ENCODE measurements around the gene TLN1.

Gene TLN1

DNA sequence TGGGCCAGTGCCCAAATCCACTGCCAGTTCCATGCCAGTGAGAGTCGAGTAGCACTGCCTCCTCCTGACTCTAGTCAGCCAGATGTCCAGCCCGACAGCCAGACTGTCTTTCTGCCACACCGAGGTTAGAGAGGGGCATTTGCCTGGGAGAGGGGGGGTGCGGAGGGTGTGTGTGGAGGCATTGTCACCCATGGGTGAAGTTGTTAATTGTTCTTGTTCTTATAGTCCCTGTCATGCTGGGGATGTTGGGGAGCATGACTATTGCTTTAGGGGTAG, 18.2 kb upstream of the TLN1 start:
- DNase-seq (ENCODE audit: low read depth), result no peak

DNA sequence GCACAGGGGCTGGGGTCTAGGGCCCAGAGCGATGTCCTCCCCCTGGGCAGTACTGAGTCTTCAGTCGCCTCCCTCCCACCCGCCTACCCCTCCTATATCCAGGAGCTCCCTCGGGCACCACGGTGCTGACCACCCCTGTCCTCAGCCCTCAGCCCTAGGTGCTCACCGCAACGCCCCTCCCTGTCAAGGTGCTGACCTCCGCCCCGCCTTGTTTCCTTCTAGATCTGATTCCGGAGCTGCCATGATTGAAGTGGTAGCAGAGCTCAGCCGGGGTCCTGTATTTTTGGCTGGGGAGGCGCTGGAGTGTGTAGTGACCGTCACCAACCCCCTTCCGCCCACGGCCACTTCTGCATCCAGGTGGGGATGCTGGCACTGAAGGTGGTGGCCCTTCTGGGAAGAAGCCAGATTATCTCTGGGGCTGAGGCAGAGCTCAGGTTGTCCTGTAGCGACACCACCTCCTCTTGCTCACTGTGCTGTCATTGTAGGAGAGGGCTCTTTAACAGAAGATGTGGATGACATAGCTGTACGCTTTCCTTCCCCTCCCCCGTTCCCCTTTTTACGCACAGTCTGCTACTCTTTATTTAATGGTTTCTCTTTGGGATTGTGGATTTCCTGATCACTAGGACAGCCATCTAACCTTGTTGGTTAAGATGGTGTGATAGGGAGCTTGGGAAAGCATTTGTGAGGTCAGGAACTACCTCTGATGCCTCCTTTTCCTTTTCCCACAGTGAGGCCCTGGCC, 17.7 kb upstream of the TLN1 start:
- DNase-seq (ENCODE audit: low read depth), result peak; percentile 22

DNA sequence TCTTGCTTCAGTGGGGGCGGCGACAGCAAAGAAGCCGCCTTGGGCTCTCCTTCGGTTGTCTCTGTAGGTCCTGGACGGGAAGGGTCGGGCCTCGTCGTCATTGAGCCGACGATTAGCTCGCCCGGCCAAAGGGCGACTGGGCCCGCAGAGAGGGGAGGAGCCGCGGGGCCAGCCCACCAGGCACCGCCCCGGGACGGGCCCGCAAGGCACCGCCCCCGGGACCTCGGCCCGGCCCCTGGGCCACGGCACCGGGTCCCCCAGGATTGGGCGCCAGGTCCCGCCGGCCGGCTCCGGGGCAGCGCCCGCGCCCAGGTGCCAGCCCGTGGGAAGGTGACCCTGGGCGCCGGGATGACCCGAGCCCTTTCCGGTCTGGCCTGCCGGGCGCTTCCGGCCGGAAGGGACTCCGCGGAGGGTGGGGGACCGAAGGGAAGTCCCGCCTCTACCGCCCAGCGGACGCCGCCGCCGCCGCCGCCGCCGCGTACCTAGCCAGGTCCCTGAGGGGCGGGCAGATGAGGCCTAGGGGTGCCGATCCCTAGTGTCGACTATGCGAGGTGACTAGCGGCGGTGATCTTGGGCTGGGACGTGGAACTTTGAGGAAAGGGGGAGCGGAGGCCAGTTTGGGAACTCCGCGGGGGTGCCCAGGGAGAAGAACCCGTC, 17.0 kb upstream of the TLN1 start, which contains the start of the genes GBA2 and RGP1:
TSS of gene GBA2 (minus strand) at position 371 of the 657 bp plus-strand sequence. CDS start 524 bp downstream, outside the sequence.
TSS of gene RGP1 (plus strand) at position 430 of the 657 bp plus-strand sequence. CDS start 469 bp downstream, outside the sequence.
- DNase-seq (ENCODE audit: low read depth), result peak; percentile 75

DNA sequence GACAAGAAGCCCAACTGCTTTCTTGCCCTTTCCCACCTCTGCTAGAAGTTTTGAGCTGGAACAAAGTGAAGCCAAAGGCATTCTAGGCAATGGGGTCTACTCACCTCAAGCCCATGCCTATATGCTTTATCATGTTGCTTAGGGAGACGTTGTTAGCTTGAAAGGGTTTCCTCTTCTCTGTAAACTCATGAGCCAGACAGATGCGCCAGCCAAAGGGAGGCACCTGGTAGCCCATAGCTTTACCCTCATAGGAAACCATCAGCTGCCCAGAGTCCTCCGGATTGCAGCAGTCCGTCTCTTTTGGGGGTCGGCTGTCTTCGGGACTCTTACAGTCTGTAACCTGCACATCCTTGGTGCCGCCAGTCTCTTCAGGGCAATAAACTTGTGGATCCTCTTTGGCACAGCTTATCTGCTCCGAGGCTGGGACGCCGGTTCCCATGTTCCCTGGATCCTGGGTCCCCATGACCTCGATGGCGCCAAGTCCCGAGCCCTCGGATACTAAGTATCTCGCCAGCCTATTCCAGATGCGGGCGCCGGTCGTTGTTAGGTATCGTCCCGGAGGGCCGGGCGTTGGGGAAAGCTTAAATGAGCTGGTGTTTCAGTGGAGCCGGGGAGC, 16.4 kb upstream of the TLN1 start:
- DNase-seq (ENCODE audit: low read depth), result peak; percentile 7

DNA sequence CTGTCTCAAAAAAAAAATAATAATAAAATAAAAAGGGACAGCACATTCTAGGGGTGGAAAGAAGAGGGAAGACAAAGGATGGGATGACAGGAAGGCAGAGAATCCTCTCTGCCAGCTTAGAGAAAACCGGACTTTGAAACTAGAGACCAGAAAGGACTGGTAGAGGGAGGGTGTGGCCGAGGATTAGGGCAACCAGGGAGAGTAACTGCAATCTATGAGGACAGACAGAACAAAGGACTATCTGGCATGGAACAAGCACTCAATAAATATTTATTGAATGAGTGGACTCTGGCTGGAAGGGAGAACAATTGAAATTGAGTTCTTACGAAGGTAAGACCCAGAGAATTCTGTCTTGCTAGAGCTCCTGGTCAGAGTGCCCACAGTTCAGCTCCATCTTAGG, 14.6 kb upstream of the TLN1 start:
- peak; percentile 13 for DNase-seq (ENCODE audit: low read depth)

DNA sequence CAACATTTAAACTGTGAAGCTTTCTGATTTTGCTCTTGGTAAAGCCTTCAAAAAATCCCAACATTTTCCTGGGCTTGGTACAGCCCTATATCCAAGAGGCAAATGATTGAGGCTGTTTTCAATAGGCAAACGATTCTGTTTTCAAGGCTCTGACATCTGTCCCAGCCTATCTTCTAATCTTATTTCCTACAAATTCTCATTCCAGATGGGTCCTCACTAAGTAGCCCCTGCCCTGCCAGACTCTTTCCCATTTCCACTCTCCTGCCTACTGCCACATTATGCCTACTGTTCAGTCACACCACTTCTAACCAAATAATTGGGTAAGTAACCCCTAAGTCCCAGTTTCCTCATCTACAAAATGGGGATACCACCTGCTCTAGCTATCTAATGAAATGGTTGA, 13.6 kb upstream of the TLN1 start:
- no peak for DNase-seq (ENCODE audit: low read depth)

DNA sequence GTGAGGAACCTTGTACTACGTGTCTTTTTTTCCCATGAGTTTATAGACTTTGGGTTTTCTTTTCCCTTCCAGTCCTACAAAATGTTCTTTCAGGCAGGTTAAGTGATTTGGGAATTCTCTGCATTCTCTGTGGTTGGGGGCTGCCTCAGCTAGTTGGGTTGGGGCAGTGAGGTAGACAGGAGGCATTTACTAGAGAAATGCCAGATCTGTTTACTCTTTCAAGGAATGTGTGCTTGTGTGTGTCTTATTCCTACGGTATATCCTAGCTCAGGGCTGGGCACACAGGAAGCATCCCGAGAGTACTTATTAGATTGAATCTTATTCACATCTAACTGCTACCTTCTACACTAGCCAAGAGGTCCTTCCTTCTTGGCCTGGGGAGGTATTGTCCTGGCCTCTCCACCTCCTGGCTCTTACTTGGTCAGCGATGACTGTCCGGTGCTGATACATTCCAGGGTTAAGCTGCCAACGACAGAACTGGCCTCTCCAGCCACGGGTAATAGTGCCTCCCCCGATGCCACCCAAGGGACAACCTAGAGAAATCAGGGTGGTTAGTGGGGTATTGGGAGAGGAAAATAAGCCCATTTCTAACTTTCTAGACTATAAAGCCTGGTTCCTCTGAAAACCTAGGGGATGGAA, 12.0 kb upstream of the TLN1 start:
- no peak for DNase-seq (ENCODE audit: low read depth)

DNA sequence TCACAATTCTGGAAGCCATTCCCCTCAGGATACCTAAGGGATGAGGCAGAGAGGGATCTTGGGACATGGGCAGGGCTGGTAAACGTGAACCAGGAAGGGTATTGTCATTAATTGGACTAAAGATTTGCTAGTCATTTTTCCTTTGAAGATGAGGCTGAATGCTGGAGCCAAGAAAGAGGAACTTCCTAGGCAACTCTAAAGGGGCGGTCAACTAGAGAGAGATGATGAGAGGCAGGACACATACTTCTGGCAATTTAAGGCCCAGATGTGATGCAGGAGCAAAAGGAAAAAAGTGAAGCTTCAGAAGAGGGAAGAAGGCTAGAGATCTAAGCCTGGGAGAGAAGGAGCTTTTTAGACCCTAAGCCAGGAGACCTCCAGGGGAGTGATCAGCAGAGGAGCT, 11.5 kb upstream of the TLN1 start:
- DNase-seq (ENCODE audit: low read depth), result no peak

DNA sequence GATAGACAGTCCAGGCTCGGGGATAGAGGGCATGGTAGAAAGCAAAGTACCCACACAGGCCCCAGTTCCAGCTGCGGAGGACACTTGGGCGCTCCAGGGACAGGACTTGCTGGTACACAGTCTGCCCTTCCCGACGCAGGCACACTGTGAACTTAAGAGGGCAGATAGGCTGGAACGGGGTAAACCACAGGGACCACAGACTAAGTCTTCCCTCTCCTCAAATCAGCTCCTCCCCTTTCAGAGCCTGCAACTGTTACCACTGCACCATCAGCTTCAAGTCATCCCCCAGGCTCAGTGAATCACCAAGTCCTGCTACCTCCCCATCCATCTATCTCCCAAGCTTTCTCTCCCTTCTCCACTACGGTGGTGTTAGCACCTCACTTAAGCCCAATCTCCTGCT, 9.7 kb upstream of the TLN1 start:
- no peak for DNase-seq (ENCODE audit: low read depth)

DNA sequence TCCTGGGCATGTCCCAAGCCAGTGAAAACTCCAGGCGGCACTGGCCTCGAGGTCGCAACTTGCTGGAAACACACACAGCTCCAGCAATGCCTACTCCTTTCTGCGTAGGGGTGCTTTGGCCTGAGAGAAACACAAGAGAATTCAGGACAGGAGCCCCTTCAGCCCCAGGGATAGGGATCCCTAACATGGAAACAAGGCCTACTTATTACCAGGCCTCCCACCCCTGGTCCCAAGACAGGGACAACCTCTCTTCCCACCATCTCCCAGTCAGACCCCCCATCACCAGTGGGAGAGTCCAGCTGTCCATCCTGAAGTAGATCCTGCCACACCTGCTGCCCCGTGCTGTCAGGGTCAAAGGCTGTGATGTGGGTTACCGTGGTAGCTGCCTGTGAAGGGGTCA, 8.2 kb upstream of the TLN1 start:
- no peak for DNase-seq (ENCODE audit: low read depth)

DNA sequence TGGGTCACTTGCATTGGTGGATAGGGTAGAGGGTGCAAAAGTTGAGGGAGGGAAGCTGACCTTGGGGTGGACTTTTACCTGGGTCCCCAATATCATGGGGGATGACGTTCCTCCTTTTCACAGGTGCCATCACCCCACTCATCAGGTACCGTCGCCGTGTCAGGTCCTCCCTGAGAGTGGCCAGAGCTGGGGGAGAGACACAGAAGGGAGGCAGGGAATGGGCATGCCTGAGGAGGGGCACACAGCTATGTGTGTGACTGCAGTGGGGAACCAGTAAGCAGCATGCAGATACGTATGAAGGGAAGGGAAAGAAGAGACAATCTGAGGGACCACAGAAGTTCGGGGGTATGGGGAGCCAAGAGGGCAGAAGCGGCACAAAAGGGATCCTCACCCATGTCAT, 6.9 kb upstream of the TLN1 start:
- no peak for DNase-seq (ENCODE audit: low read depth)

DNA sequence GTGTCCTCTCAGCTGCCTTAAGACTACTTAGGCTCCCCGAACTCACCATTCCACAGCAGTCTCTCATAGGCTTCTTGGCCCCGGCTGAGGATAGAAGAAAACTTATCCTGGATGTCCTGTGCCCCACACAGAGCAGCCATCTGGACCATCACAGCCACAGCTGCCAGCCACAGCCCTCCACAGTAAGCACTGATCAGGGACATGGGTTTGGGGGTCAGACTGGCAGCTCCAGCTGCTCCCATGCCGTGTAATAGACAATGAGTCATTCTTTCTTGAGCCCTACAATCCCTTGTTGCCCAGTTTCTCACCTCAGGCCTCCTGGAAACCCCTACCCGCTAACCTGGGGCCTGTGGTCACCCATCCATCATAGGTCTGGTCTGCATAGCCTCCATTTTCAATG, 6.2 kb upstream of the TLN1 start:
- DNase-seq (ENCODE audit: low read depth), result no peak

DNA sequence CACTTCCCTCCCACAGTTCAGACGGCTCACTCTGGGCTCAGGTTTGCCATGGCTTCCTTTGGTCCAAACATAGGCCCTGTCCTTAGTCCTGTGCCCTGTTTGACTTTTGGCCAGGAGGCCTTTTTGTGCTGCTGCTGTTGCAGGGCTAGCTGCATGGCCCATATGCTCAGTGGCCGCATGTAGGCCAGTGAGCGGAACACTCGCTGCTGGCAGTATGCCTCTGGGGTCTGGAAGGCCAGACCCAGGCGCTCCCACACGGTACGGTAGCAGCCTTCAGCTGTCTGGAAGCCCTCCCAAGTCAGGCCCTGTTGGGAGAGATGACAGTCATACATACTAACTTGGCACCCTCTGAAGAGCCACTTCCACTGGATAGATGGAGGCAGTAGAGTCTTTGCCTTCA, 5.1 kb upstream of the TLN1 start:
- no peak for DNase-seq (ENCODE audit: low read depth)

DNA sequence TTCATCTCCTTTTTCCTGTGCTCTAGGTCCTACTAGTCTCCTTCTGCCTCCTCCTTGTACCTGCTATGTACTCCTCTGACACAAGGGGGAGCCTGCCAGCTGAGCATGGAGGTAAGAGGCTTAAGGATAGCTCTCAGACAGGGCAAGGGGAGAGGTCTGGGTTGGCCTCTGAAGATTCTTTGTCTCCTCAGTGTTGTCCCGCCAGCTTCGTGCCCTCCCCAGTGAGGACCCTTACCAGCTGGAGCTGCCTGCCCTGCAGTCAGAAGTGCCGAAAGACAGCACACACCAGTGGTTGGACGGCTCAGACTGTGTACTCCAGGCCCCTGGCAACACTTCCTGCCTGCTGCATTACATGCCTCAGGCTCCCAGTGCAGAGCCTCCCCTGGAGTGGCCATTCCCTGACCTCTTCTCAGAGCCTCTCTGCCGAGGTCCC, 4.2 kb upstream of the TLN1 start:
- peak; percentile 83 for DNase-seq (ENCODE audit: low read depth)

DNA sequence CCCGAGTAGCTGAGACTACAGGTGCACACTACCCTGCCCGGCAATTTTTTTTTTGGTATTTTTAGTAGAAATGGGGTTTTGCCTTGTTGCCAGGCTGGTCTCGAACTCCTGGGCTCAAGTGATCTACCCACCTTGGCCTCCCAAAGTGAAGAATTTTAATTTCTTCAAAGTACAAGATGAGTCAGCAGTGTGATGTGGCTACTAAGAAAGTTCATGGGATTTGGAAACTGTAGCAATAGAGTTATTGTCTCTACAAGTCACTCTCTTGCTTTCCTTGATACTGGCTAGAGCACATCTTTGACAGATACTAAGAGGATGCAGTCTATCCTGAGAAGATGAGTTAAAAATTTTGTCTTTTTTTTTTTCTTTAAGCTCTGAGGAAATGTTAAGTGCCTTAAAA, 2.1 kb upstream of the TLN1 start:
- no peak for DNase-seq (ENCODE audit: low read depth)

DNA sequence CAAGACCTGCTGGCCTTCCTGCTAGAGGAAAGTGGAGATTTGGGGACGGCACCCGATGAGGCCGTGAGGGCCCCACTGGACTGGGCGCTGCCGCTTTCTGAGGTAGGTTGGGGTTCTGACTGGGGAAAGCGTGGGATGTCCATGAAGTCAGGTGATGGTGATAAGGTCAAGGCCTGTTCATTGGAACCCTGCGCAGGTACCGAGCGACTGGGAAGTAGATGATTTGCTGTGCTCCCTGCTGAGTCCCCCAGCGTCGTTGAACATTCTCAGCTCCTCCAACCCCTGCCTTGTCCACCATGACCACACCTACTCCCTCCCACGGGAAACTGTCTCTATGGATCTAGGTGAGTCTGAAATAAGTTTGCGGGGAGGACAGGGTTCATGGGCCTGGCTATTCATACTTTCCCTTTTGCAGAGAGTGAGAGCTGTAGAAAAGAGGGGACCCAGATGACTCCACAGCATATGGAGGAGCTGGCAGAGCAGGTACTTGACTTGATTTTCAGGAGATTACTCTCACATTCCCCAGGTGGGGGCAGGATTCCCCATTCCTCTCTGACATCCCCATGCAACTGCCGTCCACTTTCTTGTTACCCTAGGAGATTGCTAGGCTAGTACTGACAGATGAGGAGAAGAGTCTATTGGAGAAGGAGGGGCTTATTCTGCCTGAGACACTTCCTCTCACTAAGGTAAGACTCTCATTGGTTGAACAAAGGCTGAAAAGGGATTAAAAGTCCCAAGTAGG, 976 bp upstream of the TLN1 start:
- peak; percentile 76 for DNase-seq (ENCODE audit: low read depth)

DNA sequence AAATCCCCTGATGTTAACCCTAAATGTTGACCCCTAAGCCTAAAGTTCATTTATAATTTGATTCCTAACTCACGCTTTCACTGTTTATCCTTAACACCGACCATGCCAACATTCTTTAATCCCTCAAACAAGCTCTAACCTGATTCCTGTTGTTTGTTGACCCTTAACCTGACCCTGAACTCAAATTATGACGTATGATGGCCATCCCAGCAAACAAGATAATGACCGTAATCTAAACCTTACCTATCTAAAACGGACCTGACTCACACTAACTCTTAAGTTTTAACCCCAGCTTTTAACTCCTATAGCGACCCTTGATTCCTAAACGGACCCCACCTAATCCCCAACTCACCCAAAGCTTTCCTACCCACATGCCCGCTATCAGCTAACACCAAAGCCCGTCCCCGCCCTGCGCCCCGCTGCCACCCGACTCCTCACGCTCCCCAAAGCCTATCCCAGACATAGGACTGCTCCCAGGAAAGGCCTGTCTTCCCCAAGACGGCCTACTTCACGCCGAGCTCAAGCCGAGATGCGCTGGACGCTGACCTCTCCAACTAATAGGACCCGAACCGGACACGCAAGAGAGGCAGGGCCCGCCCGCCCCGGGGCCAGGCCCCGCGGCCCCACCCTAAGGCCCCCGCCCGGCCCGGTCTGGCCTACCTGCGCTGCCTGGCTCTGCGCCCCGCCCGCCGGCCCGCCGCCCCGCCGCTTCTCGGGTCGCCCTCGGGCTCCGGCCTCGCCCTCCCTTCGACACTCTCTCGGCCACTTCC, 395 bp downstream of the TLN1 start:
- DNase-seq (ENCODE audit: low read depth), result no peak

DNA sequence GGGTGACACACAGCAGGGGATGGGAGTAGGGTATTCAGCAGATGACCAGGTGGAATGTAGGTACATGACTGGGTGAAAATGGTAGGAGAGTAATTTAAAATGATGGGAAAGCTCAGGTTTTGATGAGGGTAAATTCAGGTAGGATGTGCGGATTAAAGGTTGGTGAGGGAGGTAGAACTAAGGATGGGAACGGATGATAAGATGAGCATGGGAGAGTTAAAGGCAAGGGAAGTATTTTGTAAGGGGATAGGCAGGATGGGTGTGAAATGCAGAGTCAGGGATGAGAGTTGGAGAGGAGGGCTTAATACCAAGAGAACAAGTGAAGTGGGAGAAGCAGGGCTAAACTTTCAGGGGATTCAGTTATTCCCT, 1.5 kb downstream of the TLN1 start:
- peak; percentile 27 for DNase-seq (ENCODE audit: low read depth)

DNA sequence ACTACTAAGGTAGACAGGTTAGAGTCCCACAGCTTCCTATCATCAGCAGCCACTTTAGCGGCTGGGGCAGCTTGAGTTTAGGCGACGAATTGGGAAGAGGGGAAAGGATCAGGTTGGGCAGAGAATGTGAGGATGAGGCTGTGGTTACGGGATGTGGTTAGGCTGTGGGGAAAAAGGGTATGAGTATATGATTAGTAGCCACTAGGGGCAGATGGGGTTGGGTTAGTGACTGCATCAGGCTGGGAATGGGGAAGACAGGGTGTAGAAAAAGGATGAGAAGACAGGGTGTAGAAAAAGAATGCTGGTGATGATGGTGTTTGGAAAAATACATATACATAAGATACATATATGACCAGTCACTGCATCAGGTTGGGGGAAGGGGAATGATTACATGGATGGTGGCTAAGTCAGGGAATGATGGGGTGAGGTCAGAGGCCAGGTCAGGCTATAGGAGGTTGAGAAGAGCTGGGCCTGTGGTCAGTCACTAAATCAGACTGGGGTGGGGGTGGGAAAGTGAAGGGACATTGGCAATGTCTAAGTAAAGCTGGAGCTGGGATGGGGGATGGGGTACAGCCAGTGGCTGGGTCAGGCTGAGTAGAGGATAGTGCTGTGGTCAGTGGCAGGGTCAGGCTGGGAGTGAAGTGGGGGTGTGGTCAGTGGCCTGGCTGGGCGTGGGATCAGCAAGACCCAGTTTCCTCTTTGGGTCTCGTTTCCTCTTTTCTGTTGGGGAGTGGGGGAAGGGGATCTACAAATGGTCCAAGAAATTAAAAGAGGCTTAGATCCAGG, 2.1 kb downstream of the TLN1 start:
- DNase-seq (ENCODE audit: low read depth), result peak; percentile 95

DNA sequence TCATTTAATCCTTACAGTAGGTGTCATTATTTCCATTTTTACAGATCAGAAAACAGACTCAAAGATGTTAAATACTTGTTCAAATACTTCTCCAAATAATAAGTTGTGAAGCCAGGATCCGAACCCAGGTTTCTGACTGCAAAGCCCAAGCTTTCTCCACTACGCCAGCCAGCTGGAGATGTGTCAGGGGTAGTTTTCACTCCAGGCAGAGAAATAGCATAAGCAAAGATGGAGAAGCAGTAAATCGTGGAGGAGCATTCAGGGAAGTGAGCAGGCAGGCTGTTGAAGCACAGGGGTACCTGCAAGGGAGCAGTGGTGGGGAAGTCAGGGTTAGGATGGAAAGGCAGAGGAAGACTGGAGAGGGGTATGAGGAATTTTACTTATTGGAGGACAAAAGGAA, 2.9 kb downstream of the TLN1 start:
- DNase-seq (ENCODE audit: low read depth), result no peak
